ENCODE results near the gene TEX2.

Gene TEX2

GRCh38 chr17:64262198-64262999 is 661 bp downstream of the TEX2 start:
- peak; percentile 37 for DNase-seq

GRCh38 chr17:64261417-64262145 is 1.5 kb downstream of the TEX2 start:
- DNase-seq = no peak

- peak; percentile 77 for DNase-seq
Observed at GRCh38 chr17:64260886-64261285, 2.2 kb downstream of the TEX2 start.

- DNase-seq = peak; percentile 21
Observed at GRCh38 chr17:64259922-64260321, 3.1 kb downstream of the TEX2 start.

GRCh38 chr17:64259426-64259825 is 3.6 kb downstream of the TEX2 start:
- DNase-seq = no peak

- no peak for DNase-seq
Observed at GRCh38 chr17:64256913-64257807, 5.9 kb downstream of the TEX2 start.

GRCh38 chr17:64255764-64256163 is 7.3 kb downstream of the TEX2 start:
- no peak for DNase-seq

- DNase-seq = no peak
Observed at GRCh38 chr17:64254755-64255154, 8.3 kb downstream of the TEX2 start.

GRCh38 chr17:64253470-64253869 is 9.6 kb downstream of the TEX2 start:
- DNase-seq = no peak

GRCh38 chr17:64252831-64253230 is 10.2 kb downstream of the TEX2 start:
- DNase-seq = no peak

- no peak for DNase-seq
Observed at GRCh38 chr17:64250233-64250835, 12.7 kb downstream of the TEX2 start.

- DNase-seq = no peak
Observed at GRCh38 chr17:64247836-64248235, 15.2 kb downstream of the TEX2 start.

- DNase-seq = no peak
Observed at GRCh38 chr17:64245218-64246145, 17.6 kb downstream of the TEX2 start.

GRCh38 chr17:64244165-64244564 is 18.9 kb downstream of the TEX2 start:
- no peak for DNase-seq

- DNase-seq = no peak
Observed at GRCh38 chr17:64243340-64243739, 19.7 kb downstream of the TEX2 start.

- DNase-seq = no peak
Observed at GRCh38 chr17:64242633-64243032, 20.4 kb downstream of the TEX2 start.

- DNase-seq = peak; percentile 21
Observed at GRCh38 chr17:64240741-64241347, 22.2 kb downstream of the TEX2 start.

GRCh38 chr17:64240261-64240740 is 22.8 kb downstream of the TEX2 start:
- DNase-seq = peak; percentile 24

- peak; percentile 41 for DNase-seq
Observed at GRCh38 chr17:64238449-64238848, 24.6 kb downstream of the TEX2 start.

GRCh38 chr17:64236827-64237403 is 26.1 kb downstream of the TEX2 start:
- peak; percentile 42 for DNase-seq

- no peak for DNase-seq
Observed at GRCh38 chr17:64234961-64235360, 28.1 kb downstream of the TEX2 start.

Measured in inflammatory macrophage treated with lipopolysaccharide for 4 hours (primary cell).